NCI-H748 (cell line): ENCODE measurements around the gene ARHGEF4.
"Not testable (repeated sequence)": the region's sequence is repeated elsewhere in the genome, so short reads cannot be mapped to it uniquely, and the experiment has no call there.

Experiments
- DNase-seq: peaks from one replicate; lab custom pipeline; 2025; ENCODE audit not compliant: unreplicated experiment; lab: John Stamatoyannopoulos, UW

Gene ARHGEF4

DNA sequence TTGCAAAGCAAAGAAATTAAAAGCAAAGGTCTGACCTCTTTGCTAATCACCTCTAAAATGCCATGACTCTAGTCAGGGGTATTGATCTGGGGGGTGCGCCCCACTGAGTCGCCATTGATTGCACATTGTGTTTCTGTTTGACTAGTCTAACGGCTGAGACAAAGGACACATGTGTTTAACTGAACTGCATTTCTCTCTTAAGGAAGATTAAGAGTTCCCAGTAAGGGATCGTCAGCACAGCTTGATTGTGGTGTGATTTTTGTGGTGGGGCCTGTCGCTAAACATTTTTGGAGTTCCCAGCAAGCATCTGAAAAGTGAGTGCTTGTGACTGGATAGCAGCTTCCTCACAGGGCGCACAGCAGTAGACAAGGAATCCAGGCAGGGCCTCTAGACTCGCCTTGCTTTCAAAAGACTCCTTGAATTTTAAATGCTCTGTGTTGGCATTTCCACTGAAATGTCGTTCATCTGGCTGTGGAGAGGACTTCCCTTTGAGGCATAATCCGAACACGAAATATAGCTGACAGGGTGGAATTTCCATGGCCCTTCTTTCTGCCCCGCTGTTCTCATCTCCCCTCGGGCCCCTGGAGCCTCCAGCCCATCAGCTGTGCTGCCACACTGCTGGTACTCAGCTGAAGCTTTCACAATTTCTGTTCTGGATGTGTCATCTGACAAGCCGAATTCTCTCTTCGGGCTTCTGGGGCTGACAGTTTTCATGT is 130.2 kb downstream of the ARHGEF4 start:
- DNase-seq: peak; percentile 72

- DNase-seq: no peak
These were observed 135.7 kb downstream of the ARHGEF4 start for GRCh38 chr2:130972410-130972809.

- DNase-seq: no peak
These were observed 139.0 kb downstream of the ARHGEF4 start for GRCh38 chr2:130975729-130976128.

DNA sequence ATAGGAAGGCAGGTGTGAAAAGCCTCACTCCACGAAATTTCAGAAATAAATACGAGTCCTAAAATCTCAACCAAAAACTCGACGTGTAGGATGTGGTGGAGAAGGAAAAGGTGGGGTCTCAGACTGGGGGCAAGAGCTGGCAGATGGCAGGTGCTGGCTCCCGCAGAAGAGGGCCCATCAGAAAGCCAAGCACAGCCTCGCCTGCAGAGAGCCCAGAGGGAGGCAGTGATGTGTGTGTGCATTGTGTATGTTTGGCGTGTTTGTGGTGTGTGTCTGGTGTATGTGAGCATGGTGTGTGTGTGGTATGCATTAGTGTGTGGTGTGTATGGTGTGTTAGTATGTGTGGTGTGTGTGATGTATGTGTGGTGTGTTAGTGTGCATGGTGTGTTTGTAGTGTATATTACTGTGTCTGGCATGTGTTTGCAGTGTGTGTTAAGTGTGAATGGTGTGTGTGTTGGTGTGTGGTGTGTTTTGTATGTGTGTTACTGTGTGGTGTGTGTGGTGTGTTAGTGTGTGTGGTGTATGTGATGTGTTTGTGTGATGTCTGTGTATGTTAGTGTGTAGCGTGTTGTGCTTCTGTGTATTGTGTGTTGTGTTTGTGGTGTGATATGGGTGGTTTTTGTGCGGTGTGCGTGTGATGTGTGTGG is 140.0 kb downstream of the ARHGEF4 start:
- DNase-seq: no peak

DNA sequence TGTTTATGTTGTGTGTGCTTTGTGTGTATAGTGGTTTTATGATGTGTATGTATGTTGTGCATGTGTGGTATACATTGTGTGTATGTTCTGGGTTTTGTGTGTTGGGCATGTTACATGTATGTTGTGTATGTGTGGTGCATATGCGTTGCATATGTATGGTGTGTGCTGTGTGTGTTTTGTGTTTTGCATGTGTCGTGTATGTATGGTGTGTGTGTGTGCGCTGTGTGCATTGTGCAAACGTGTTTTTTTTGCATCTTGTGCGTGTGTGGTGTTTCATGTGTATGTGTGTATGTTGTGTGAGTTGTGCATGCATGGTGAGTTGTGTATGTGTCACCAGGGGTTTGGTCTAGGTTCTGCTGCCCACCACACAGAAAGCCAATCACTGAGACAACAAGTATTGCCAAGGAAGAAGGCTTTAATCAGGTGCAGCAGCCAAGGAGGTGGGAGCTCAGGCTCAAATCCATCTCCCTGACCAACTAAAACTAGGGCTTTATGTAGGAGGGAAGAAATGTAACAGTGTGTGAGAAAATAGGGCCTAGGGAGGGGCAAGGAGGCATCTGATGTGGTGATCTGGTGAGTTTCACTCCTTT is 140.8 kb downstream of the ARHGEF4 start:
- no peak for DNase-seq

- no peak for DNase-seq
These were observed 145.0 kb downstream of the ARHGEF4 start for GRCh38 chr2:130981667-130982066.

GRCh38 chr2:130985206-130985780 is 148.6 kb downstream of the ARHGEF4 start:
- DNase-seq: no peak

DNA sequence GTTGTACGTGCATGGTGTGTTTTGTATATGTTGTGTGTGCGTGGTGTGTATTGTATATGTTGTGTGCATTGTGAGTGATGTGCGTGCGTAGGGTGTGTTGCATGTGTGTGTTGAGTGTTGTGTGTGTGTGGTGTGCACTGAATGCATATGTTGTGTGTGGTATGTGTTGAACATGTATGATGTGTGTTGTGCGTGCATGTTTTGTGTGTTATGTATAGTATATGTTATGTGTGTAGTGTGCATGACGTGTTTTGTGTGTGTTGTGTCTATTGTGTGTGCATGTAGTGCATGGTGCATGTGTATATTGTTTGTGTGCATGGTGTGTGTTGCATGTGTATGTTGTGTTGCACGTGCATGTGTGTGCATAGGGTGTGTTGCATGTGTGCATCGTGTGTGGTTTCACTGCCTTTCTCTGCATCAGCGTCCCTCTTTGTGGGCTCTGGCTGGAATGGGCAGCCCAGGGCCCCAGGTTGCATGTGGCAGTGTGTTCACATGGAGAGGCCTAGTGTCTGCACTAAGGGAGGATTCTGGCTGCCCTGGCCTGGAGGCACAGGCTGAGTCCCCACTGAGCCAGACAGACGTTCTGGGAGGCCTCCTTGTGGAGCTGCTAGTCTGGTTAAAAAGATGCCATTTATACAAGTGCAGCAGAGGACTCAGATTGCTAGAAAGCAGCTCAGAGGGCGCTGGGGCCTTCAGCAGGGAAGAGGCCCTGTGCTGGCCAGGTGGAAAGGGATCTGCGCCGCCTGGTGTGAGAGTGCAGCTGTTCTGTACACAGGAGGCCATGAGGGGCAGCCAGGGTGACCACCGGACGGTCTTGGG is 149.3 kb downstream of the ARHGEF4 start:
- DNase-seq: no peak

DNA sequence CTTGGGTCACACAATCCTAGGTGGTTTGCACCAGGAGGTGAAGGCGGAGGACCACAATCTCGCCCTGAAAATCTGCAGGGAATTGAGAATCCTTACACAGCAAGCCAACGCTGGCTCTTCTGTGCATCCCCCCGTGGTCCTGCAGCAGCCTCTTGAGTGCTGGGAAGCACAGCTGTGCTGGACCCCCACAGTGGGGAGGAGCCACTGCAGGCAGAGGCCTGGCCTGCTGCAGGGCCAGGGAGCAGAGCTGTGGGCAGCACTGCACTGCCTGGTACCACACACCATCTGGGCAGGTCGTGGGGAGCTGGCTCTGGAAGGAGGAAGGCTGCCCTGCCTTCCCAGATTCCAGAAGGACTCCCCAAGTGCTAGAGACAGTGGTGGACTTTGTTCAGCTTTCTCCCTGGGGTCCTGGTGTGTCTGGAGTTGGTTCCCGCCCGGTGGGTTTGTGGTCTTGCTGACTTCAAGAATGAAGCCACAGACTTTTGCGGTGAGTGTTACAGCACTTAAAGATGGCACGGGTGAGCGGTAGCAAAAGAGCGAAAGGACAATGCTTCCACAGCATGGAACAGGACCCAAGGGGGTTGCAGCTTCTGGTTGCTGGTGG is 150.3 kb downstream of the ARHGEF4 start:
- no peak for DNase-seq

DNA sequence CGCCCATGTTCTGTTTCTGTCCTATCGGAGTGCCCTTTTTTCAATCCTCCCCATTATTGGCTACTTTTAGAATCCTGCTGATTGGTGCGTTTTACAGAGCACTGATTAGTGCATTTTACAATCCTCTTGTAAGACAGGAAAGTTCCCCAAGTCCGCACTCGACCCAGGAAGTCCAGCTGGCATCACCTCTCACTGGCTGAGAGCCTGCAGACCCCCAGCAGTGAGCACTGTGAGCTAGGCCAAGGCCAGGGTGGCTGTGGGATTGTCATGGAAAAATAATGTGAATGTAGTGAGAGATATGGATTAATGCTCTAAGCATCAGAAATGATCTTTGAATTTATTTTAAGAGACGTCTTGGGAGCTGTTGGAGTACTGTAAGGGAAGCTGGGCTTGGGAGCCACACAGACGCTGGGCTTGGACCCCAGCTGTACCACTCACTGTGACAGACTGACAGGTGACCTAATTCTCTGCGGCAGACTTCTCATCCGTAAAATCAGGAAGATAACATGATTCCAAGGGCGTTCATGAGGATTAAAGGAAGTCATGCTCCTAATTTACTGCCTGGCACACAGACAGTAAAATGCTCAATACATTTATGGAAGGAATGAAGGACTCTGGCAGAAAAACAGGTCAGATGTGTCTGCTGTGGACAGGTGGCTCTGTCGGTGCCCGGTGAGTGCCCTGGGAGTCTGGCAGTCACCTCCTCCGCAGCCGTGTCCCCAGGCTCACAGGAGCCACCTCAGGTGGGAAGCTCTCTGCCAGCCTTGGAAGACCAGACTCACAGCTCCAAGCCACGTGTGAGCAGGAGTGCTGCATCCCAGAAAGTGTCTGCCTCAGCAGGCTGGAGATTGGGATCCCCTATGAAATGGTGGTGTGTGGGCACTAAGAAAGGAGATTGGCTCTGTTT is 151.1 kb downstream of the ARHGEF4 start:
- no peak for DNase-seq

DNA sequence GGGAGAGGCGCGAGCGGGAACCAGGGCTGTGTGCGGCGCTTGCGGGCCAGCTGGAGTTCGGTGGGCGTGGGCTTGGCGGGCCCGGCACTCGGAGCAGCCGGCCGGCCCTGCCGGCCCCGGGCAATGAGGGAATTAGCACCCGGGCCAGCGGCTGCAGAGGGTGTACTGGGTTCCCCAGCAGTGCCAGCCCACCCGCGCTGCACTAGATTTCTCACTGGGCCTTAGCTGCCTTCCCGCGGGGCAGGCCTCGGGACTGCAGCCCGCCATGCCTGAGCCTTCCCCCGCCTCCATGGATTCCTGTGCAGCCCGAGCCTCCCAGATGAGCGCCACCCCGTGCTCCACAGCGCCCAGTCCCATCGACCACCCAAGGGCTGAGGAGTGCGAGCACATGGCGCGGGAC is 154.7 kb downstream of the ARHGEF4 start:
- DNase-seq: not testable (repeated sequence)

- not testable (repeated sequence) for DNase-seq
These were observed 155.3 kb downstream of the ARHGEF4 start for GRCh38 chr2:130992003-130992402.

DNA sequence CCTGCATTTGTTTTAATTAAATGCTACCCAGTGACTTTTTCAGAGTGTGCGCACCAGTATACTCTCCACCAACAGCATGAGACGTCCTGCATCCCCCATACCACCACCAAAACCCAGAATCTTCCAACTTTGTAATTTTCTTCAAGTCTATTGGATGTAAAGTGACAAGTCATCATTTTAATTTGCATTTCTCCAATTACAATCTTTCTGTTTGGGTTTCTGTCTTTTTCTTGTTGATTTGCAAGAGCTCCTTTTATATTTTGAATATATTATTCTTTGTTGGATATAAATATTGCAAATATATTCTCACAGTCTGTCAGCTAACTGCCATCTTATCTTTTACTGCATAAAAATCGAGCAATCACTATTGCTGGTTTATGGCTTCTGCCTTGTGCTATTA is 160.0 kb downstream of the ARHGEF4 start:
- DNase-seq: no peak

DNA sequence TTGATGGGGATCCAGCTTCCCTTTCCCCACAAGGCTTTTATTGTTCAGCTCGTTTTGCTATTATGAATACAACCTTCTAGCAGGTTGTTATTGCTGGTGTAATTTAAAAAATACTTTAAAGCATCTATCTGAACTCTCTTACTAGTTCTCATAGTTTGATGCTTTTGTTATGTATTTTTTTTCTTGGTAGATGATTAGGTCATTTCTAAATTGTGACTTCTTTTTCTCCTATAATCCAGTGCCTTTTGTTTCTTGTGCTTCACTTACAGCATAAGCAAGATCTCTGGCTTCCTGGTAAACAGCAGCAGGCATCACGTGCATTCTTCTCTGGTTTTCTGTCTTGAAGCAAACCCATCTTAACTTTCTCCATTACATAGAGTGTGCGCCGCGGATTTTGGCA is 160.5 kb downstream of the ARHGEF4 start:
- no peak for DNase-seq

DNA sequence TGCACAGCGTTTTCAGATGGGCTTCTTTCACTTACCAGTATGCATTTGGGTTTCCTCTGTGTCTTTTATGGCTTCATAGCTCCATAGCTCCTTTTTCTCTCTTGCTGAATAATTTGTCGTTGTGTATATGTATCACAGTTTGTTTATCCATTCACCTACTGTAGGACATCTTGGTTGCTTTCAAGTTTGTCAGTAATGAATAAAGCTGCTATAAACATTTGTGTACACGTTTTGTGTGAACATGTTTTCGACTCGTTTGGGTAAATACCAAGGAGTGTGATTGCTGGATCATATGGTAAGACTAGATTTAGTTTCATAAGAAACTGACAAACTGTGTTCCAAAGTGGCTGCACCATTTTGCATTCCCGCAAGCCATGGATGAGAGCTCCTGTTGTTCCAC is 161.8 kb downstream of the ARHGEF4 start:
- no peak for DNase-seq

- no peak for DNase-seq
These were observed 167.9 kb downstream of the ARHGEF4 start for GRCh38 chr2:131004446-131005209.

- no peak for DNase-seq
These were observed 168.7 kb downstream of the ARHGEF4 start for GRCh38 chr2:131005216-131005935.

GRCh38 chr2:131006561-131006960 is 169.8 kb downstream of the ARHGEF4 start:
- DNase-seq: no peak
